ENCODE results near the gene PDE9A.
"Not testable (repeated sequence)": the region's sequence is repeated elsewhere in the genome, so short reads cannot be mapped to it uniquely, and the experiment has no call there.

The PDE9A gene

DNA sequence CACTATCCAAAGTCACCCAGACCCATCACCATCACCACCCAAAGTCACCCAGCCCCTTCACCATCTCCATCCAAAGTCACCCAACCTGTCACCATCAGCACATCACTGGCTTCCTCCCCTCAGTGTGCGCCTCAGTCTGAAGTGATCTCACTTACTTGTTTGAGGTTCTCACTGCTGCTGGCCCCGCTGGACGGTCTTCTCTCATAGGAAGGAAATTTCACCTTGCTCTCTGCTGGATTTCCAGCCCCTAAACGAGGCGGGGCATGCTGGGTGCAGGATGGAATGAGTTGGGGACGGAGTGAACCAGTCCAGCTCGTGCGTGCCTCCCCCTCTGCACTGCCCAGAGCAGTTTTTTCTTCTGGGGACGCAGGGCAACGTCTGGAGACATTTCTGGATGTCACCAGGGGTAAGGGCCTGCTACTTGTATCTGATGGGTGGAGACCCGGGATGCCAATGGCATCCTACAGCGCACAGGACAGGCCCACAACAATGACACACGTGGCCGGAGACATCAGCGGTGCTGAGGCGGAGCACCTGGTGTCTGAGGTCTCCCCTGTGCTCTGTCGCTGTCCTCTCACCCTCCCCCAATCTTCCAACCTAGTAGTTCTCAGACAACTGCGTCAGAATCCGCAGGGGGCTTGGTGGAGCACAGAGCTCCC is 38.6 kb downstream of the PDE9A start:
- no peak for DNase-seq

DNA sequence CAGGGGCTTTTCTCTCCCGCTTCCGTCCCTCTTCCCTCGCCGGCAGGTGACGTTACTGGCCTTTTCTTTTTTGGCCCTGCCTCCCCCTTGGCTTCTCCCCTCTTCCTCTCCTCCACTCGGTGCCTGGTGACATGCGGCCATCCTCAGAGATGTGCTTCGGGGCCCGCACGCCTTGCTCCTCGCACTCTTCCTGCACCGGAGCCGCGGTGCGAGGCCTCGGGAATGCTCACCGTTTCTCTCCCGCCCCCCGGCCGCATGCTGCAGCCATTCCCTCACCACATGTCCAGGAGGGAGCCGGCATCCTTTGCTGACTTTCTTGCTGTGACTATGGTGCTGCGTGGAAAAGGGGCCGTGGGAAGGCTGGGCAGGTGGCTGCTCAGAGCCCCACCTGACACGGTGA is 39.3 kb downstream of the PDE9A start:
- no peak for DNase-seq

DNA sequence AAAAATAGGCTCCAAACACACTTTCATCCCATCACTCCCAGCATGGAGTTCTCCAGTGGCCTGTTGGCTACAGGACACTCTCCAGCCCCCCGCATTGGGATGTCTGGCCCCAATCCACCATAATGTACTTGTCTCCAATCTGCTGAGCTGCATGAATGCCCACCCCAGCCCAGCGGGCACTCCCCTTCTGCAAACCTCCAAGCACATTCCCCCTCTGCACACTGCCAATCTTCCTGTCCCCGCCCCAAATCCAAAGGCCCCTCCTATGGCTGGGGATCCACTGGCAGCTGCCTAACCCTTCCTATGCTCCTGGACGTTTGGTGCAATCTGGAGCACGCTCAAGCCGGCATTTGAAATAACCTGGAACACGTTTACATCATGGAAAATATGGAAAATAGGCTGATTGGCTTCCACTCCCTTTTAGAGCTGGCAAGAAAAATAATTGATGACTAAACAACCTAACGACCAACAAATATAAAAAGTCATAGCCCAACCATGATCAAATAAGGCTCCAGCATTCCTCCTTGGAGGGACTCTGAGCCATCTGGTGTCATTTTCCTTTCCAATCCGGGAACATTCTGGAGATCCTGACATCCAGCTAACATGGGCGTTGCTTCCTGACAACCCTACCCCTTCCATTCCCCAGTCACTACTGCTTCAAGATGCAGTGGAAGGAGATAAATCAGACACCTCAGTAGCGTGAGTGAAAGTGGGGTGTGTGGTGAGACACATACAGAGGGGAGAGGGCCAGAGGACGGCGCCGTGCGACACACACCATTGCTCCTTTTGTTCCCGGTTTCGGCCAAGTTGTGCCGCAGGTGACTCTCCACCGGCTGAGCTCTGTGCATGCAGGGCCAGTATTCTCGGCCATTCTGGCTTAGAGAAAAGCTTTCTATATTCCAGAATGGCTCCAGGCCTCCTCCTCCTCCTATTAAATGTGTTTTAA is 41.6 kb downstream of the PDE9A start:
- no peak for DNase-seq

DNA sequence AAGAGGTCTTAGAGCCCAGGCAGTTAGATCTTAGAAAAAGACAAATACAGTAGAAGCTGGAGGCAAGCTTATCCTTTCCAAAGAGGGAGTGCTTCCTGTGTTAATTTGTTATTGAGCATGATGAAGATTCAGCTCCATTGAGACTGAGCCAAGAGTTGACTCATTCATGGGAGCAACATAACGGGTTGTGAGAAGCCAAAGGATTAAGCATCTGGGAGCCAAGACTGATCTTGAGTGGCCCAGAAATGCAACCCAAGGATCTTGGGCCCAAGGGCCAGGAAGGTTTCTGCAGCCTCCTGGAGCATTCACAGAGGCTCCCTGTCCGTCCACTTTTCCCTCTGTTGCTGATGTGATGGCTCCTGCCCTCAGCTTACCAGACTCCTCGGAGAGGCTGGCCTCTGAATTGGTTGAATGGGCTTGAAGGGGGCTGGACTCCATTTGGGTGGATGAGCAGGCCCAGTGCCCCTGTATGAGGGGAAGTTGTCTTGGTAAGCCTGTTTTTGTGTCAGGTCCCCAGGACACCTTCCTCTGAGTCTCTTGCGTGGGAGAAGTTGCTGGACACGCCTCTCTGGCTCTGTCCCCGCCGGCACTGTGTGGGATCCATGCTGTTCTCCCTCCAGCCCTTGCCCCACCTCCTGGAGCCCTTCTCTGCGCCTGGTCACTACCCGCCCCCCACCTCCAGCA is 42.4 kb downstream of the PDE9A start:
- DNase-seq, result no peak

DNA sequence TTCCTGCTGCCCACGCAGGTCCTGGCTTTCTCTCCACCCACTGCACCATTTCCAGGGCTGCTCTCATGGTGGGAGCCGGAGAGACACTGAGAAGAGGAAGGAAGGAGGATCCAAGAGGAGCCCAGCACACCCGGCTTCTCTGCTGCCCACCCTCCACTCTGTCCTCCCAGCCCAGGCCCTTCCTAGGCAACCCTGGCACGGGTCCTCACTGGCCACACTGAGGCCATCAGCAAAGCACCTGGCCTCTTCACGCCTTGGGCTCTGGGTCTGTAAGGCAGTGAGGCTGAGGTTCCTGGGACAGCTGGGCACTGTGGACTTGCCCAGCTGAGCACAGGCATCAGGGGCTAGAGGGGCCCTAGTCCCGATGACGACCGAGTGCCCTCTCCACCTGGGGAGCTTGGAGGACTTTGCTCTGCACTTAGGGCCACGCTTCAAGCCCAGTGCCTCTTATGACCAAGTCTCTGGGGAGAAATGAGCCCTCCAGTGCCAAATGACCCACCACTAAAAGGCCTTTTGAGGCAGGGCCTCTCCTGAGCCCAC is 43.1 kb downstream of the PDE9A start:
- no peak for DNase-seq

DNA sequence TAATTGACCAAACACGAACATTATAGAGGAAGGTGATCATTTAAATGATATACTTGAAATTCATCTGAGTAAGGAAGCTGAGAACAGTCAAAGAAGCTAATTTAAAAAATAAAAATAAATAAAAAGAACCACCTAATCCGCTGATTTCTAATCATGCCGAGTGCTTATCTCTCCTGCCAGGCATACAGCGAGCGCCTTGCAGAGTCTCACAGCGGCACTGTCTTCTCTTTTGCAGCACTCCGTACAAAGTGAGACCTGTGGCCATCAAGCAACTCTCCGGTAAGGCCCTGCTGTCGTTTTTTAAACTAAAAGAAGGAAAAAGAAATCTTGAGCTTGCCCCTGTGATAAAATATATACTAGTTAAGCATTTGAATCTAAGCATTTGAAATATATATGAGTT is 45.3 kb downstream of the PDE9A start:
- DNase-seq, result no peak

DNA sequence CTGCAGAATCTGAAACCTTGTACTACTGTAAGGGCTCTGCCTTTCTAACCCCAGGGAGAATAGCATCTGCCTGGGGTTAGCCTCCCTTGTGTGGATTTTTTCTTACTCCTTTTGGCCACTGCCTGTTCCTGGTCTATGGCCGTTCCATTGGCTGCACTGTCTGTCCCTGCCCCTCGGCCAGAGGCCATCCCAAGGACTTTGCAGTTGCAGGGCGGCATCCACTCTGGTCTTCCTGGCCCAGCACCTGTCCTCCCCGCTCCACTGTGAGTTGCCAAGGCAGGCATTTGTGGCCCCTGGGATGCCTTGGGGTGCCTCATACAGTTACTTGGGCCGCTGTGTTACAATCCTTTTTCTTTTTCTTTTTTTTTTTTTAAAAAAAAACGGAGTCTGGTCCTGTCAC is 45.8 kb downstream of the PDE9A start:
- no peak for DNase-seq

DNA sequence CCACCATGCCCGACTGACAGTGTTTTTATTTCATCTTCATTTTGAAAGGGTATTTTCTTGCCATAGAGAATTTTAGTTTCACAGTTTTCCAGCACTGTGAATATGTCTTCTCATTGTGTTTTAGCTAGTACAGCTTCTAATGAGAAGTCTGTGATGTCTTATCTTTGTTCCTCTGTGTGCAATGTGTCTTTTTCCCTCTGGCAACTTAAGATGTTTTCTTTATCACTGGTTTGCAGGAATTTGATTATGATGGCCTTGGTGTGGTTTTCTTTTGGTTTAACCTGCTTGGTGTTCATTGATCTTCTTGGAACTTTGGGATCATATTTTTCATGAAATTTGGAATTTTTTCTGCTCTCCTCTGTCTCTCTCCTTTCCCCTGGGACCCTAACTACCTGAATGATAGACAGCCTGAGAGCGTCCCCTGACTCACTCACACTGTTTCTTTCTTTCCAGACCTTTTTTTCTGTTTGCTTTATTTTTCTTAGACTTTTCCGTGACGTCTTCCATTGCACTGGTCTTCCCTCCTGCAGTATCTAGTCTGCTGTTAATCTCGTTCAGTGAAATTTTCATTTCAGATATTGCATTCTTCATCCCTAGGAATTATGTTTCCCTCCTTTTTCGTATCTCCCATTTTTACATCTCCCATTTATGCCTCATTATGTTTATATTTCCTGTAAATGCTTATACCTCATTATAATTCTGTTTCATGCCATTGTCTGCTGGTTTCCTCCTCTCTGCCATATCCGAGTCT is 48.5 kb downstream of the PDE9A start:
- DNase-seq, result no peak

DNA sequence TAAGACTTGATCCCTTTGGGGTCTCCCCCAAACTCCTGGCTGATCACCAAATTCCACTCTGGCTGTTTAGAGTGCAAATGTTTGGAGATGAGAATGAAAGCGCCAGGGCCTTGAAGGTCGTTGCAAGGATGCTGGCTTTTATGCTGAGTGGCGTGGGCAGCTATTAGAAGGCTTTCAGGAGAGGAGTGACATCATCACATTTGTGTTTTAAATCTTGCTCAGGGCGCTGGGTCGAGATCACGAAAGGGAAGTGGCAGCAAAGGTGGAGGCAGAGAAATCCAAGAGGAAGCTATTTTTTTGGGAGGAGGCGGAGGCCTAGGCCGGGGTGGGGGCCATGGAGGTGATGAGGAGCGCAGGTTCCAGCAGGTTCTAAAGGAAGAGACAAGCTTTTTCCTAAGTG is 49.3 kb downstream of the PDE9A start:
- DNase-seq, result no peak

DNA sequence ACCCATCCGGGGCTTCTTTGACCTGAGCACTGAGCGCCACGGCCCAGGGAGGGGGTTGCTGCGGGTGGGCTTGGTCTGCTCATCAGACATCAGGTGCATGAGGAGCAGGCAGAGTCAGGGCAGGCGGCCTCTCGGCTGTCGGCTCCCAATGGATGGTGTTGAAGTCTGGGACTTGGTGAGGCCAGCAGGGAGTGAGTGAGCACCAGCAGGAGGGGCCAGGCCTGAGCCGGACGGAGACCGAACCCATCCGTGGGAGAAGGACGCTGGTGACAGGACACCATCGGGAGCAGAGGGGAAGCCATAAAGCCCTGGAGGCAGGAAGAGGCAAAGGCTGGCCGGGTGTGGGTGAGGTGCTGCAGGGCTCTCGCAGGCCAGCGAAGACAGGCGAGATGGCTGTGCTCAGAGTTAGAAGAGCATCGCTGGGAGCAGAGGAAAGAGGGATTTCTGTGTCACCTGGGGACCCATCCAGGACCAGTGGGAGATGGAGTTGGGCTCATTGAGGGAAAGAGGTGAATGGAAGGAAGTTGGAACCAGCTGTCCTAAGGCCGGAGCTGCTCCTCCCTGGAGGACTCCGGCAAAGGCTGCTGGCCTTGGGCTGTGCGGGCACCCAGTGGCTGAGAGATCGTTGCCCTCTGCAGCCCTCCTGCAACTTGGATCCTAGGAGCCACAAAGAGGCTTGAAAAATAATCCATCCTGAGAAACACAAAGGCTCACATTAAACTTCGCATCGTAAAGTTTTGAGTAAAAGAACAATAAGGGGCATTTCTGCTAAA is 49.9 kb downstream of the PDE9A start:
- DNase-seq, result no peak

DNA sequence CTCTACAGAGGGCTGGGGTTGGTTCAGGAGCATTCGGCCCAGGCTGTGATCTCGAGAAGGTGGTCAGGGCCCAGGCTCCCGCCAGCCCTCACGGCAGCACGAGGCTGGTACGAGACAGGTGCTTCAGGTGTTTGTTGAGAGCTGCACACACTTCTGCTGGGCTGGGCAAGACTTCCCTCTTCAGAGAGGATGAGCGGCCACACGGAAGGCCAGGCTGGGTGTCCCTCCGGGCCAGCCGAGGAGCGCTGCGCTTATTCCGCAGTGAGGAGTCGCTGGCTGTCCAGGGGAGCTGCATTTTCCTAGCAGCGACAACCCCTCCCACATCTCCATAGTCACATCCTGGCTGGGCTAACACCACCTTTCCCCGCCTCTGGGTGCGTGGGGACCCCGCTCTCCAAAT is 50.5 kb downstream of the PDE9A start:
- DNase-seq, result no peak

DNA sequence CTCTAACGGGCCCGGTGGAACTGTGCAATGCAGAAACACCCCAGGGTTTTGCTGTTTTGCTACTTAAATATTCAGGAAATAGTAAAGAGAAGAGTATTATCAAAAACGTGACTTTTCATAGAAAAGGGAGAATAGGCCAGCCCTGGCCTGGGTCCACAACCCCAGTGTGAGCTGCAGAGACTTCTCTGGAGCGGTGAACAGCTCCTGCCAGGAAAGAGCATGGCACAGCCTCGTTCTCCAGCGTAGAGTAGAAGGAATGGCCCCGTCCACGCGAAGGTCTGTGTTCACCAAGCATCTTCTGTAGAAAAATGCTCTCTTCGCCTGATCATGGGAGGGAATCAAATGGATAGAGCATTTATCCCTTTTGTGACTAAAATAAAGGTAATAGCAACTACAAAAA is 51.4 kb downstream of the PDE9A start:
- DNase-seq, result no peak

DNA sequence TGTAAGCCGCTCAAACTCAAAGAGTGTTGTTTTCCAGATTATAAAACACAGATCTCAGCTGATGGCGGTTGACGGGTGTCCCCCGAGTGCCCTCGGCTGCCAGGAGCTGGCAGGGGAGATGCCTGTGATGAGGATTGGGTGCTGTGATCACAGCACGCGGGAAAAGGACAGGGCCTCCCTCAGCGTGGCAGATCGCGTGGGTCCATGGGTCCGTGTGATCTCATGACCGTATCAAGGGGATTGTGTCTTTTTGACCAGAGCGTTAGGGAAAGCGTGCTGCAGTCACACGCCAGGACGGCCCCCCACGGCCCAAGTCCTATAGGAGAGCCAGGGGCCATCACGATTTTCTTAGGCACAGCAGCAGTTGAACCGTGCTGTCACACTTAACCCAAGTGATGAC is 51.9 kb downstream of the PDE9A start:
- no peak for DNase-seq

DNA sequence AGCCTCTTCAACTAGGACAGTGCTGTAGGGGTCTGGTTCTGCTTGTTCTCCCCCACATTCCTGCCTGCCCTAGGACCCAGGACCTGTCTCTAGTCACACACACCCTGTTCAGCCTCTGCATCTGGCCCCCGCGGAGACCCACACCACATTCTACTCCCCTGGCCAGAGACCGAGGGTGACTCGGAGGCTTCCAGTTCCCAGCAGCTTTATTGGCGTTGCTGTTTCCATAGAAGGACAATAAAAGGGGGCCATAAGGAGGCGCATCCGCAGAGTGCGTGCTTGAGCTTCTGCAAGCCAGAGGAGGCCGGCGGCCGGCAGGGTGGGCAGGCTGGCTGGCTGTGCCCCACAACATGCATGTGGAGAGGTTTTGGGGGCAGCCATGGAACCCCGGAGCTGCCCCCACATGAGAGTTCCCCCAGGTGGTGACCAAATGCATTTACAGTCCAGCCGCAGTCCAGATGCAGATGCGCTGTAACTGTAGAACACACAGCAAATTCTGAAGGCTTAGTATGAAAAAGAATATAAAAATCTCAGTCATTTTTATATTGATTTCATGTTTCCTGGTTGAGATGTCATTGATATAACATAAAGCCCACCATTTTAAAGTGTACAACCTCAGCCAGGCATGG is 52.4 kb downstream of the PDE9A start:
- no peak for DNase-seq

DNA sequence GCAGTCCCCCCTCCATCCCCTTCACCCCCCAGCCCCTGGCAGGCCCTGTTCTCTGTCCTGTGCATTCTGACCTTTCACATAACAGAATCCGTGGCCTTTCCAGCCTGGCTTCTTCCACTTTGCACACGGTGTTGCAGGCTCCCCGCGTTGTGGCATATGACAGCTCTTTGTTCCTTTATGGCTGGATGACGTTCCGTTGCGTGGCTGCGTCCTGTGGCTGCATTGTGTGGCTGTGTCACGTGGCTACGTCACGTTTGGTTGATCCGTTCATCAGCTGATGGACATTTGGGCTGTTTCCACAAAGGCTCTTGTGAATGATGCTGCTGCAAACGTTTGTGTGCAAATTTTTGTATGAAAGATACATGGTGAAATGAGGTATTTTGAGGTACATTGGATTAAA is 53.3 kb downstream of the PDE9A start:
- DNase-seq, result no peak

DNA sequence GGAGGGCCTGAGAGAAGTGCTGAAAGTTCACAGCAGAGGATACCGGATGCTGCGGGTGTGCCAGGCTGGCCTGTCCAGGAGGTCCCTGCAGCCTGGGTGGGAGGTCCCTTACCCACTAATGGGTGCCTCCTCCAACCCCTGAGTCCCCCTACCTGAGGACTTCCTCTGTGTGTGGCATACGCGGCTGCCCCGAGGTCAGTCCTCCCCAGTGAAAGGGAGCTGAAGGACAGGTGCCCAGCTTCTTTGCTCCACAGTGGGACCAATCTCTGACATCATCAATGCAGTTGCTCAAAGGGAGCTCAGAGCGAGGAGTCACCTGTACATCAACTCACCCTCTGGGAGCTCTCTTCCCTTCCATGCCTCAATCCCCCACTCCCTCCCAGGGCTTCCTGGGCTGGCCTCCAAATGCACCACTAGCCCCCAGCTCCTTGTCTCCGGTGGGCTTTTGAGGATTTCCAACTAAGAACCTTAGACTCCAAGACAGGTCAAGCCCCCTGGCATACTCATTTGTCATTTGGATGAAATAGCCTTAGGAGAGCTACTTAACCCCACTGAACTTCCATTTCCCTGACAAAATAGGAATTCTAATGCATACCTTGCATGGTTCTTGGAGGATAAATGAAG is 53.9 kb downstream of the PDE9A start:
- DNase-seq, result no peak

DNA sequence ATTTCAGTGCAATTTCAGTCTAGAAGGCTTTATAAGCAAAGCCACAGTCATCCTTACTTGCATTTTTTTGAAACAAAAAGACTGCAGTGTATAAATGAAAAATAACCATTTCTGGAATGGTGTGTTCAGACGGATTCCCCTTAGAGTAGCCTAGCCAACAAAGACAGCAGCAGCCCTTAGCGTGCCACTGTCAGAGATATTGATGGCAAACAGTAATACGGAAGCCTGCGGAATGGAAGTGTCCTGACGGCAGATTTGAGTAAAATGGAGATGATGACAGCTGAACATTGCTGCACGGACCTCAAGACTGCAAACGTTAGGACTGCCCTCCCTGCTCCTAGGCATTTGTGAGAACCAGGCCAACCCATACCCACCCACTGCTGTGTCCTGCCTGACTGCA is 54.7 kb downstream of the PDE9A start:
- DNase-seq, result no peak

DNA sequence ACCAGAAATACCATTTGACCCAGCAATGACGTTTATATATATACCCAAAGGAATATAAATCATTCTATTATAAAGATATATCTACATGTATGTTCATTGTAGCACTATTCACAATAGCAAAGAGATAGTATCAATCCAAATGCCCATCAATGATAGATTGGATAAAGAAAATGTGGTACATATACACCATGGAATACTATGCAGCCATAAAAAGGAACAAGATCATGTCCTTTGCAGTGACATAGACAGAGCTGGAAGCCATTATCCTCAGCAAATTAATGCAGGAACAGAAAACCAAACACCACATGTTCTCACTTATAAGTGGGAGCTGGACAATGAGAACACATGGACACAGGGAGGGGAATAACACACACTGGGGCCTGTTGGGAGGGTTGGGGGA is 55.5 kb downstream of the PDE9A start:
- DNase-seq, result not testable (repeated sequence)

DNA sequence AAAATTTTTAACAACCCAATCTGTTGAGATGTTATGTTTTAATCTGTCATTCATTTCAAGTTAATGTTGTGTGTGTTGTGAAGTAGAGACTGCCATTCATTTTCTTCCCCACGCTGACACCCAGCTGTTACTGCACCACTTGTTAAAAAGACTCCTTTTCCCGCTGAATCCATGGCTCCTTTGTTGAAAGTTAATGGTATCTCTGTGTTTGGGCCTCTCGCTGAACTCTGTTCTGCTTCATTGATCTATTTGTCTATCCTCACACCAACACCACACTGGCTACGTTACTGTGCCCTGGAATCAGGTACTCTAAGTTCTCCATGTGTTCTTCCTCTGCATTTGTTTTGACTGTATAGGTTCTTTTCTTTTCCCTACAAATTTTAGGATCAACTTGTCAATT is 58.2 kb downstream of the PDE9A start:
- no peak for DNase-seq

DNA sequence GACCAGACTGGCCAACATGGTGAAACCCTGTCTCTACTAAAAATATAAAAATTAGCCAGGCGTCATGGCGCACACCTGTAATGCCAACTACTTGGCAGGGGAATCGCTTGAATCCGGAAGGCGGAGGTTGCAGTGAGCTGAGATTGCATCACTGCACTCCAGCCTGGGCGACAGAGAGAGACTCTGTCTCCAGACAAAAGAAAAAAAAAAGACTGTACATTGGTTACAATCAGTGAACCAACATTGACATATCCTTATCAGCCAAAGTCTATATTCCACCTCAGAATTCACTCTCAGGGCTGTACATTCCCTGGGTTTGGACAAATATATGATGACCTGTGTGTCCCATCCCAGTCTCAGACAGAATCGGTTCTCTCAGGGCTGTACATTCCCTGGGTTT is 62.0 kb downstream of the PDE9A start:
- not testable (repeated sequence) for DNase-seq

DNA sequence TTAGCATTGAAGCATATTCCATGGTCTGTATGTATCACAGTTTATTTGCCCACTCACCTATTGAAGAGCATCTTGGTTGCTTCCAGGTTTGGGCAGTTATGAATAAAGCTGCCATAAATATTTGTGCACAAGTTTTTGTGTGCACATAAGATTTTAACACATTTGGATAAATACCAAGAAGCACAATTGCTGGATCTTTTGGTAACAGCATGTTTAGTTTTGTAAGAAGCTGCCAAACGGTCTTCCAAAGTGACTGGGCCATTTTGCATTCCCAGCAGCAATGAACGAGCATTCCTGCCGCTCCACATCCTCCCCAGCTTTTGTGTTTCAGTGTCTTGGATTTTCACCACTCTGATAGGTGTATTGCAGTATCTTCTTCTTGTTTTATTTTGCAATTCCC is 62.7 kb downstream of the PDE9A start:
- no peak for DNase-seq

All from AML-193 (cell line).